Left colon (tissue), 2 donors: ENCODE measurements around the gene AP5Z1. TPM values are rescaled to one million over a fixed set of nuclear protein-coding genes. Genes with fewer than 3 reads are reported as not detected.

Experiments used
- microRNA-seq, 2 donors: library from miRNA; unstranded; fragments of <30 nt; microRNA quantifications; one replicate each; pipeline versions ENCODE4 v1.1.0 to v1.2.0, GENCODE V29; 2020
- total RNA-seq, 2 donors: library from RNA; stranded (reverse); fragmentation: NEBNext Ultra II Directional; extraction: Animal tissue kit (Norgen Biotek cat#: 25700); gene quantifications; one replicate each; pipeline ENCODE4 v1.2.1, GENCODE V29; 2021
- donor health status: DM: no; HTN: no; CAD: no.
- donor health status: DM: yes; HTN: yes; CAD: no.

The AP5Z1 gene
- total RNA-seq, 2 donors from 2014 or later = 35.8 to 47.5 TPM

Small RNA genes within 50 kb of the gene (microRNA-seq; reads per million reads assigned to microRNA genes)
- gene MIR4656 = 0 reads per million in 2 donors

Other genes starting within 250 kb of the AP5Z1 start
- gene FOXK1, start 93.3 kb upstream of the AP5Z1 start, total RNA-seq = 10 to 100 TPM; 19.9 to 28.3 TPM
- gene PAPOLB, start 86.4 kb downstream of the AP5Z1 start, total RNA-seq = under 1 TPM in 1 of 2 donors, not detected in 1; 0.11 TPM
- 1 to 10 TPM; 1.4 to 1.9 TPM for gene RADIL, start 108.1 kb downstream of the AP5Z1 start, total RNA-seq
- gene MMD2, start 183.6 kb downstream of the AP5Z1 start, total RNA-seq = not detected